Myocyte (in vitro differentiated cells): Measurements from ENCODE around the gene POLG2. TPM values are rescaled to one million over a fixed set of nuclear protein-coding genes. Genes with fewer than 3 reads are reported as not detected.
"Not testable (repeated sequence)": the region's sequence is repeated elsewhere in the genome, so short reads cannot be mapped to it uniquely, and the experiment has no call there.

ENCODE experiments used
- DNase-seq: peaks from one replicate; pipeline ENCODE4 v3.0.0-alpha.2; 2012; ENCODE audit warnings: low read depth
- total RNA-seq: library from RNA; depleted of rRNA; stranded (reverse); fragments of >200 nt; gene quantifications from 2 replicates; pipeline ENCODE4 v1.2.3, GENCODE V29; 2014

The POLG2 gene
- total RNA-seq, 1 donor from 2014 or later: 10.5 TPM

DNA sequence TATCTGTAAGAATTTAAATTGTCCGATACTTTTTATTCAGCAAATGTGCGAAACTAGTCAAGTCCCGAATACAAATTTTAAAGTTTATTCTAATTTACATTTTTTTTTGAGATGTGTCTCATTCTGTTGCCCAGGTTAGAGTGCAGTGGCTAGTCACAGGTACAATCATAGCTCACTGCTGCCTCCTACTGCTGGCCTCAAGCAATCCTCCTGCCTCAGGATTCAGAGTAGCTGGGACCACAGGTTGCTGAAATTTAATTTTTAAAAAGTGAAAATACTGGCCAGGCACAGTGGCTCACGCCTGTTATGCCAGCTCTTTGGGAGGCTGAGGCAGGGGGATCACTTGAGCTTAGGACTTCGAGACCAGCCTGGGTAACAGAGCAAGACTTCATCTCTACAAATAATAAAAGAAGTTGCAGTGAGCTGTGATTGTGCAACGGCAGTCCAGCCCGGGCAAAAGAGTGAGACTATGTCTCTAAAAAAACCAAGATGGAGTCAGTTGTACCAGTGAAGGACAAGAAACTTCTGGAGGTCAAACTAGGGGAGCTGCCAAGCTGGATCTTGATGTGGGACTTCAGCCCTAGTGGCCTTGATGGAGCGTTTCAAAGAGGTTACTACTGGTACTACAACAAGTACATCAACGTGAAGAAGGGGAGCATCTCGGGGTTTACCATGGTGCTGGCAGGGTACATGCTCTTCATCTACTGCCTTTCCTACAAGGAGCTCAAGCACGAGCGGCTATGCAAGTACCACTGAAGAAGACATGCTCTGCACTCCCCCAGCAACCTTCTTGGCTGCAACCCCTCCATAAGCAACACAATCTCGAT lies 5.6 kb downstream of the POLG2 start:
- peak; percentile 54 for DNase-seq

DNA sequence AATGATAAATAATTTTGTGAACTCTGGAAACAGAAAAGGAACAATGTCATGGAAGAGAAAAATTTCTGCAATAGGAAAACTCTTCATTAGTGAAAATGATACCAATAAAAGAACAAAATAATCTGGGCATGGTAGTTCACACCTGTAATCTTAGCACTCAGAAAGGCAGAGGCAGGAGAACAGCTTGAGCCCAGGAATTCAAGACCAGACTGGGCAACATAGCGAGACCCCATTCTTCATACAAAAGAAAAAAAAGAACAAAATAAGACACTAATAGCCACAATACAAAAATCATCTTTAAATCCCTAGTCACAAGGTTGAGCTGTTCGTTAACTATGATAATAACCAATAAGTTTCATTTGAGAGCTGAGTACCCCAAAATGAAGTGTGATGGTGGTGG lies 8.6 kb downstream of the POLG2 start:
- no peak for DNase-seq

GRCh38 chr17:64484380-64484779 lies 12.5 kb downstream of the POLG2 start:
- DNase-seq: no peak

DNA sequence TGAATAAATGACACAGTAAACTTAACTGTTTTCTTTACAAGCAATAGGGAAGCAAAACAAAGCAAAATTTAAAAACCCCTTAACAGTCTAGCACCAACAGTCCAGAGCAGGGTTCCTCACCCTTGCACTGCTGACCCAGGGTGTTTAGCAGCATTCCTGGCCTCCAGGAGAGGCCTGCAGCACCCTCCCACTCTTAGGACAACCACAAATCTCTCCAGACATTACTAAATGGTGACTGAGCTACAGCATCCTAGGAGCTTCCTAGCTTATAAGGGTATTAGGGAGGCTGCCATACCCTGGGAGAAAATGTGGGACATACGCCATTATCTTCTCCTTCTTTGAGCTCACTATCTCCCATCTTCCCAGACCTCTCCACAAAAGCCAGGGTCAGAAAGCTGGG lies 15.9 kb downstream of the POLG2 start:
- no peak for DNase-seq

GRCh38 chr17:64477849-64478248 lies 19.0 kb downstream of the POLG2 start:
- no peak for DNase-seq

GRCh38 chr17:64472564-64472963 lies 24.3 kb downstream of the POLG2 start:
- DNase-seq: no peak

- DNase-seq: no peak
Measured at GRCh38 chr17:64471440-64471839, 25.4 kb downstream of the POLG2 start.

GRCh38 chr17:64470625-64471024 lies 26.2 kb downstream of the POLG2 start:
- DNase-seq: no peak

- not testable (repeated sequence) for DNase-seq
Measured at GRCh38 chr17:64466834-64467233, 30.0 kb downstream of the POLG2 start.

- DNase-seq: no peak
Measured at GRCh38 chr17:64466019-64466735, 30.7 kb downstream of the POLG2 start.

DNA sequence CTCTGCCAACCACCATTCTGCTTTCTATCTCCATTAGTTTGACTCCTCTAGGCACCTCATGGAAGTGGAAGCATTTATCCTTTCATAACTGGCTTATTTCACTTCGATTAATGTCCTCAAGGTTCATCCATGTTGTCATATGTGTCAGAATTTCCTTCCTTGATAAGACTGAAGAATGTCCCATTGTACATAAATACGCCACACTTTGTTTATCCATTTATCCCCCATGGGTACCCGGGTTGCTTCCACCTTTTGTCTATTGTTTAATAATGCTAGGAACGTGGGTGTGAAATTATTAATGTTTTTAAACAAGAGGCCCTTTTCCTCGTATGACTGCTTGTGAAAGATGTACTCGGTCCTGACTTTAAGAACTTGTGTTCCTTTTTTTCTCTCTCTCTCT lies 35.1 kb downstream of the POLG2 start:
- no peak for DNase-seq

DNA sequence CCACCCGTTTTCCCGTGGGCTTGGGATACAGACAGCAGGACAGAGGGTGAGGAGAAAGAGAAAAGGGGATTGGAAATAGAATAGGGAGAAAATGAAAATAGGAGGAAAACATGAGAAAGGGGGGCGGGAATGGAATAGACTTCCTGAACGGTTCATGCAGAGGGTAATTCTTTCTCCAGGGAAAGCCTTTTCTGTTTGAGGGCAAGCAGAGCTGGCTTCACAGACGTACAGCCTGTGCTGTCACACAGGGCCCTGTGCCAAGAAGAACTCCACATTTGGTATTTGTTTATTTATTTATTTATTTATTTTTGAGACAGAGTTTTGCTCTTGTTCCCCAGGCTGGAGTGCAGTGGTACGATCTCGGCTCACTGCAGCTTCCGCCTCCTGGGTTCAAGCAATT lies 35.9 kb downstream of the POLG2 start:
- peak; percentile 44 for DNase-seq

- DNase-seq: not testable (repeated sequence)
Measured at GRCh38 chr17:64459818-64460217, 37.0 kb downstream of the POLG2 start.

GRCh38 chr17:64459284-64459747 lies 37.5 kb downstream of the POLG2 start:
- DNase-seq: peak; percentile 71

- DNase-seq: no peak
Measured at GRCh38 chr17:64458756-64459155, 38.1 kb downstream of the POLG2 start.

DNA sequence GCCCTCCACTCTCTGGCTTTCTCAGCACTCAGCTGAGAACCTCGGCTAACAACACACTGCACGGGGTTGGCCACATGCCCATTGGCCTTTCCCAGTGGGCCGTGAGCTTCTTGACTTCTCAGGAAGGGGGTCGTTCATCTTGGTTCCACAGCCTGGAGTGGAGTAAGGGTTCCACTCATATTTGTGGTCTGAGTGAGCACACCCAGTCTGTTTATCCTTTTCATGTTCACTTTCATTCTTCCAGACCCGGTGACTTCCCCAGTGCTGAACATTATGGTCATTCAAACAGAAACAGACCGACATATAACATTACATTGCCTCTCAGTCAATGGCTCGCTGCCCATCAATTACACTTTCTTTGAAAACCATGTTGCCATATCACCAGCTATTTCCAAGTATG lies 39.7 kb downstream of the POLG2 start:
- DNase-seq: peak; percentile 50

- no peak for DNase-seq
Measured at GRCh38 chr17:64455993-64456885, 40.6 kb downstream of the POLG2 start.

DNA sequence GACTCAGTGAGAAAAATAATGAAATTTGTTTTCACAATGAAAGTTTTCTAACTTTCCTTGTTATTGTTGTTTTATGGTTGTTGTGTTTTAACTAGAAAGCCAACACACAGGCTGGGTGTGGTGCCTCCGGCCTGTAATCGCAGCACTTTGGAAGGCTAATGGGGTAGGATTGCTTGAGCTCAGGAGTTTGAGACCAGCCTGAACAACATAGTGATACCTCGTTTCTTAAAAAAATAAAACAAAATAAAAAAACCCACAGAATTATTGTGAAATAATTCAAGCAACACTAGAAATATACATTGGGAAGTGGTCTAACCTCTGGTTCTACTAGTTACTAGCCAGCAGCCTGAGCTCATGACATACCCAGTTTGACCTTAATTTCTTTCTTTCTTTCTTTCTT lies 47.3 kb downstream of the POLG2 start:
- DNase-seq: no peak

DNA sequence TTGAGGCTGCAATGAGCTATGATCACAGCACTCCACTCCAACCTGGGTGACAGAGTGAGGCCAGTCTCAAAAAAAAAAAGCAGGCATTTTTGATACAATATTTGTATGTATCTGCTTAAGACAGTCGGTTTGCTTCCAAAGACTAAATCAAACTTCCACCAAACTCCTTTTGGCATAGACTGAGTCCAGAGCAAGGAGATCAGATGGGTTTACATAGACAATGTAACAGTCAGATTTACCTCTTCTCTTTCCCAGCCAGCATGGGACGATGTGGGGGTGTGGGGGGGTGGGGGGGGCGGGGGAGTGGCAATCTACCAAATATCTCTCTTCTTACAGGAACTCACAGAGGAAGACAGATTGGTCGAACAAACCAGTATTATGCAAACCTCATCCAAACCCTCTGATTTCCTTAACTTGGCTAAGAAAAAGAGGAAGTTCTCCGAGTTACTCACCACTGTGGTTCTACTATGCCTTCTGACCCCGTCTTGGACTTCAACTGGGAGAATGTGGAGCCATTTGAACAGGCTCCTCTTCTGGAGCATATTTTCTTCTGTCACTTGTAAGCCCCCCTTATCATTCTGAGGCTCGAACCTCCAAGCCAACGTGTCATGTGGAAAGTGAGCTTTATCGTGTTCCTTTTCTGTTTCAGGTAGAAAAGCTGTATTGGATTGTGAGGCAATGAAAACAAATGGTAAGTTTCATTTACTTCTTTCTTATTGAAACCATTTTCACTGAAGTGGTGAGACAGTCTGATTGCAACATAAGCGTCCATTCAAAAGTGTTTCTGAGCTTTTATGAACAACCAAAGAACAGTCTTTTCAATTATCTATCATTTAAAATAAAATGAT lies 48.0 kb downstream of the POLG2 start, which contains the start of gene MILR1:
MILR1 (plus strand) TSS at position 451 of the 848 bp plus-strand sequence; CDS start at position 505, 54 bp downstream.
- DNase-seq: peak; percentile 74

GRCh38 chr17:64447526-64447925 lies 49.3 kb downstream of the POLG2 start:
- no peak for DNase-seq
